ENCODE results near the gene SNRK. TPM values are rescaled to one million over a fixed set of nuclear protein-coding genes. Genes with fewer than 3 reads are reported as not detected.

SNRK gene
- total RNA-seq, 1 experiment from 2014 or later: 12.7 TPM

GRCh38 chr3:43323541-43323940, 37.2 kb downstream of the SNRK start (continued):
- no peak for TF ChIP-seq ZNF274 (IDR thresholded peaks at IDR 0.05; ENCODE audit: low read depth, low read length)
- TF ChIP-seq ELF1 (IDR thresholded peaks at IDR 0.05; ENCODE audit: borderline replicate concordance, low read depth): no peak

GRCh38 chr3:43326891-43327581, 40.7 kb downstream of the SNRK start:
- intact Hi-C loops (cut with micrococcal nuclease): no loop called here
- TF ChIP-seq JUND (IDR thresholded peaks at IDR 0.05): no peak
- TF ChIP-seq EZH2 (IDR thresholded peaks at IDR 0.05): no peak
- no peak for TF ChIP-seq ELF1 (IDR thresholded peaks at IDR 0.05; ENCODE audit: borderline replicate concordance, low read depth)
- no peak for TF ChIP-seq CBX3 (IDR thresholded peaks at IDR 0.05; ENCODE audit: low read depth)
- TF ChIP-seq YY1 (IDR thresholded peaks at IDR 0.05; ENCODE audit: extremely low read depth, insufficient replicate concordance, low read depth, low read length): no peak
- no peak for TF ChIP-seq SIN3A (IDR thresholded peaks at IDR 0.05; ENCODE audit: low read depth)
- no peak for TF ChIP-seq RAD21 (IDR thresholded peaks at IDR 0.05; ENCODE audit: low read depth)
- no peak for TF ChIP-seq CTCF (IDR thresholded peaks at IDR 0.05 in 2 of 3, conservative IDR thresholded peaks at IDR 0.05 in 1 of 3; ENCODE audit: borderline replicate concordance in 1 of 3, insufficient read depth in 1 of 3, low read depth in 2 of 3, low read length in 2 of 3)
- H2AFZ ChIP-seq (ENCODE audit: low read depth, low read length, poor library complexity, severe bottlenecking): no peak overlapping the region
- H4K20me1 ChIP-seq (ENCODE audit: insufficient read depth): no peaks in the 10 kb centered on the region; the same call in 1 of the 2 replicates
- ChIA-PET RAD21 (ENCODE audit: low non-redundant PET in 1 of 2, low total read pairs in 2 of 2, uncharacterized antibody in 2 of 2, unreplicated experiment in 2 of 2) (no interaction called here), POLR2A (interaction anchor here (0.6 kb wide), 1 partner anchor 1005 kb away, joined by 3 read pairs; no protein-coding TSS in a partner anchor), CTCF (no interaction called here)
- BruUV-seq (replicated peaks): no TSS peak
- no peaks in the 10 kb centered on the region for H3K9me2 ChIP-seq (ENCODE audit: insufficient read depth)
- ATAC-seq (no peak), DNase-seq (ENCODE audit: low read depth, low spot score) (no peak)
- H3K9me3 ChIP-seq (ENCODE audit: control insufficient read depth in 1 of 2, insufficient read depth in 1 of 2, low read depth in 1 of 2, low read length in 2 of 2): no peaks in the 10 kb centered on the region
- H3K36me3 ChIP-seq (ENCODE audit: control insufficient read depth in 1 of 2, insufficient read depth in 2 of 2, low read length in 2 of 2): no peaks in the 10 kb centered on the region
- H3K4me3 ChIP-seq (replicated peaks in 1 of 2; ENCODE audit: low read depth in 1 of 2, low read length in 2 of 2): no peak overlapping the region
- no peak overlapping the region for H3K9ac ChIP-seq (ENCODE audit: low read length)
- no peaks in the 10 kb centered on the region for H3K27me3 ChIP-seq (ENCODE audit: insufficient read depth, low read length)
- H3K4me2 ChIP-seq (ENCODE audit: low read length): no peak overlapping the region
- H3K4me1 ChIP-seq (ENCODE audit: control insufficient read depth in 1 of 2, insufficient read depth in 2 of 2, low read length in 2 of 2): peaks cover 0 to 4% of the 10 kb centered on the region in 2 experiments; a peak in 1 of 4 replicates
- H3K27ac ChIP-seq (ENCODE audit: low read depth, low read length): no peak overlapping the region
- peaks cover 23% of the 10 kb centered on the region for H3K79me2 ChIP-seq (ENCODE audit: insufficient read depth, low read length)

Measured in HCT116 (cell line).